ENCODE data around the gene CLEC1A.

CLEC1A gene

GRCh38 chr12:10073261-10073660, 25.5 kb downstream of the CLEC1A start:
- Histone ChIP-seq H3K23ac (ENCODE audit: low read length) (no peak overlapping the region), H3K27me3 (ENCODE audit: insufficient read depth, low read length) (no peaks in the 10 kb centered on the region), H3K79me2 (ENCODE audit: control insufficient read depth, insufficient read depth, low read length, poor library complexity) (no peaks in the 10 kb centered on the region), H3K9ac (ENCODE audit: low read length) (no peak overlapping the region), H3K36me3 (ENCODE audit: control insufficient read depth in 1 of 2, insufficient read depth in 2 of 2, low read length in 2 of 2) (peaks cover 0 to 3% of the 10 kb centered on the region in 2 experiments), H3K4me2 (ENCODE audit: low read length) (no peak overlapping the region), H2BK5ac (ENCODE audit: low read depth, low read length, poor library complexity) (no peak overlapping the region), H2AFZ (ENCODE audit: insufficient read depth, low read length, poor library complexity) (no peak overlapping the region), H3K4me1 (ENCODE audit: control insufficient read depth in 1 of 2, insufficient read depth in 2 of 2, low read length in 2 of 2) (peaks cover 0 to 4% of the 10 kb centered on the region in 2 experiments), H4K91ac (ENCODE audit: low read depth, low read length) (no peak overlapping the region), H2BK12ac (ENCODE audit: low read length) (no peak overlapping the region), H2AK5ac (ENCODE audit: low read length) (no peak overlapping the region), H3K9me3 (ENCODE audit: insufficient read depth, low read depth, low read length) (no peaks in the 10 kb centered on the region), H3K4me3 (ENCODE audit: low read depth, low read length) (no peak overlapping the region), H4K8ac (ENCODE audit: low read depth, low read length) (no peak overlapping the region), H2BK120ac (ENCODE audit: insufficient read depth, low read length, poor library complexity) (no peak overlapping the region), H4K12ac (ENCODE audit: low read depth, low read length) (no peak overlapping the region), H3K79me1 (ENCODE audit: low read length) (no peaks in the 10 kb centered on the region), H3K27ac (ENCODE audit: low read depth, low read length) (no peak overlapping the region), H3K14ac (ENCODE audit: low read length) (no peak overlapping the region), H3K18ac (ENCODE audit: low read length) (no peak overlapping the region), H3K4ac (ENCODE audit: low read depth, low read length) (no peak overlapping the region)
- no peak for DNase-seq
- WGBS (ENCODE audit: extremely low coverage, insufficient coverage, insufficient read length): no CpG with 5 or more reads among the region's 5 CpGs

DNA sequence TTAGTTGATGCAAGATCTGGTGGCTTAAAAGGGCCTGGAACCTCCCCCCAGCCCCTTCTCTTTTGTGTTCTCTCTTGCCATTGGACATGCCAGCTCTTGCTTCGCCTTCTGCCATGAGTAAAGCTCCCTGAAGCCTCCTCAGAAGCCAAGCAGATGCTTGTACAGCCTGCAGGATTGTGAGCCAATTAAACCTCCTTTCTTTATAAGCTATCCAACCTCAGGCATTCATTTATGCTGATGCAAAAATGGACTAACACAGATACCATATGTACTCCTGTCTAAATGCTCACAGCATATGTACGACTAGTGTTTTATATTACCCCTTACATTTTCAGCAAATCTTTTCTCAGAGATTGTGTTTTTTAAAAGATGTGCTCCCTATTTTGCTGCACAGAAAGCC, 26.7 kb downstream of the CLEC1A start:
- Histone ChIP-seq H4K8ac (ENCODE audit: low read depth, low read length) (no peak overlapping the region), H3K79me1 (ENCODE audit: low read length) (no peaks in the 10 kb centered on the region), H3K9ac (ENCODE audit: low read length) (no peak overlapping the region), H4K12ac (ENCODE audit: low read depth, low read length) (no peak overlapping the region), H3K23ac (ENCODE audit: low read length) (no peak overlapping the region), H3K18ac (ENCODE audit: low read length) (no peak overlapping the region), H2BK12ac (ENCODE audit: low read length) (no peak overlapping the region), H3K14ac (ENCODE audit: low read length) (no peak overlapping the region), H3K4me2 (ENCODE audit: low read length) (no peak overlapping the region), H3K9me3 (ENCODE audit: insufficient read depth, low read depth, low read length) (no peaks in the 10 kb centered on the region), H3K27me3 (ENCODE audit: insufficient read depth, low read length) (no peaks in the 10 kb centered on the region), H3K4me3 (ENCODE audit: low read depth, low read length) (no peak overlapping the region), H3K79me2 (ENCODE audit: control insufficient read depth, insufficient read depth, low read length, poor library complexity) (no peaks in the 10 kb centered on the region), H2BK5ac (ENCODE audit: low read depth, low read length, poor library complexity) (no peak overlapping the region), H3K27ac (ENCODE audit: low read depth, low read length) (no peak overlapping the region), H2AFZ (ENCODE audit: insufficient read depth, low read length, poor library complexity) (no peak overlapping the region), H3K36me3 (ENCODE audit: control insufficient read depth in 1 of 2, insufficient read depth in 2 of 2, low read length in 2 of 2) (peaks cover 0 to 3% of the 10 kb centered on the region in 2 experiments), H2BK120ac (ENCODE audit: insufficient read depth, low read length, poor library complexity) (no peak overlapping the region), H4K91ac (ENCODE audit: low read depth, low read length) (no peak overlapping the region), H3K4me1 (ENCODE audit: control insufficient read depth in 1 of 2, insufficient read depth in 2 of 2, low read length in 2 of 2) (peaks cover 0 to 4% of the 10 kb centered on the region in 2 experiments), H3K4ac (ENCODE audit: low read depth, low read length) (no peak overlapping the region), H2AK5ac (ENCODE audit: low read length) (no peak overlapping the region)
- WGBS (ENCODE audit: extremely low coverage, insufficient coverage, insufficient read length): no CpG with 5 or more reads among the region's 2 CpGs
- no peak for DNase-seq

DNA sequence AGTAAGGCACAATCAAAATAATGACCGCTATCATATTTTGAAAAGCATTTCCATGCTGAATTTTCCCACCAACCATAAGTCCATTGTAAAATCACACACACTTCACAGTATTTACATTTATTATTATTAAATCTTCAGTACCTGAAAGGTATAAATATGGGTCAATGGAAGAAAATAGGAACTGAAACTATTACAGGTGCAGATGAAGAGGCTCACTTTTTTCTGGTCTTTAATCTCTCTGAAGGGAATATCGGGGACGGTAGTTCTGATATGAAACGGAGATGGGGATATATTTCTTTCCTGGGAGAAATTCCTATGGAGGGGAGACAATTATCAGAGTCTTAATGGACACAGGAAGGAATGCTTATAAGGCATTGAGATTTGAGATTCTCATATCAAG, 28.4 kb downstream of the CLEC1A start:
- no peaks in the 10 kb centered on the region for H3K27me3 ChIP-seq (ENCODE audit: insufficient read depth, low read length)
- H3K9me3 ChIP-seq (ENCODE audit: insufficient read depth, low read depth, low read length): no peaks in the 10 kb centered on the region
- H3K4me1 ChIP-seq (ENCODE audit: control insufficient read depth in 1 of 2, insufficient read depth in 2 of 2, low read length in 2 of 2): peaks cover 0 to 4% of the 10 kb centered on the region in 2 experiments
- H4K12ac ChIP-seq (ENCODE audit: low read depth, low read length): no peak overlapping the region
- H4K91ac ChIP-seq (ENCODE audit: low read depth, low read length): no peak overlapping the region
- H3K4me3 ChIP-seq (ENCODE audit: low read depth, low read length): no peak overlapping the region
- no peak overlapping the region for H2BK120ac ChIP-seq (ENCODE audit: insufficient read depth, low read length, poor library complexity)
- H2BK12ac ChIP-seq (ENCODE audit: low read length): no peak overlapping the region
- no peak for DNase-seq
- H2BK5ac ChIP-seq (ENCODE audit: low read depth, low read length, poor library complexity): no peak overlapping the region
- H3K14ac ChIP-seq (ENCODE audit: low read length): no peak overlapping the region
- no peak overlapping the region for H3K4ac ChIP-seq (ENCODE audit: low read depth, low read length)
- H3K23ac ChIP-seq (ENCODE audit: low read length): no peak overlapping the region
- H3K79me1 ChIP-seq (ENCODE audit: low read length): no peaks in the 10 kb centered on the region
- H3K27ac ChIP-seq (ENCODE audit: low read depth, low read length): no peak overlapping the region
- no peak overlapping the region for H3K9ac ChIP-seq (ENCODE audit: low read length)
- no peak overlapping the region for H2AK5ac ChIP-seq (ENCODE audit: low read length)
- peaks cover 0 to 3% of the 10 kb centered on the region in 2 experiments for H3K36me3 ChIP-seq (ENCODE audit: control insufficient read depth in 1 of 2, insufficient read depth in 2 of 2, low read length in 2 of 2)
- H3K18ac ChIP-seq (ENCODE audit: low read length): no peak overlapping the region
- H3K4me2 ChIP-seq (ENCODE audit: low read length): no peak overlapping the region
- H2AFZ ChIP-seq (ENCODE audit: insufficient read depth, low read length, poor library complexity): no peak overlapping the region
- no peaks in the 10 kb centered on the region for H3K79me2 ChIP-seq (ENCODE audit: control insufficient read depth, insufficient read depth, low read length, poor library complexity)
- no CpG with 5 or more reads among the region's 4 CpGs for WGBS (ENCODE audit: extremely low coverage, insufficient coverage, insufficient read length)
- H4K8ac ChIP-seq (ENCODE audit: low read depth, low read length): no peak overlapping the region

GRCh38 chr12:10069976-10070375, 28.8 kb downstream of the CLEC1A start:
- Histone ChIP-seq H3K9ac (ENCODE audit: low read length) (no peak overlapping the region), H3K4me3 (ENCODE audit: low read depth, low read length) (no peak overlapping the region)
- no CpG with 5 or more reads among the region's 3 CpGs for WGBS (ENCODE audit: extremely low coverage, insufficient coverage, insufficient read length)

More at GRCh38 chr12:10069976-10070375, 28.8 kb downstream of the CLEC1A start:
- H4K8ac ChIP-seq (ENCODE audit: low read depth, low read length): no peak overlapping the region
- peaks cover 0 to 3% of the 10 kb centered on the region in 2 experiments for H3K36me3 ChIP-seq (ENCODE audit: control insufficient read depth in 1 of 2, insufficient read depth in 2 of 2, low read length in 2 of 2)
- H3K18ac ChIP-seq (ENCODE audit: low read length): no peak overlapping the region
- no peak overlapping the region for H4K12ac ChIP-seq (ENCODE audit: low read depth, low read length)
- no peak overlapping the region for H3K23ac ChIP-seq (ENCODE audit: low read length)
- H3K14ac ChIP-seq (ENCODE audit: low read length): no peak overlapping the region
- no peaks in the 10 kb centered on the region for H3K79me1 ChIP-seq (ENCODE audit: low read length)
- H2BK120ac ChIP-seq (ENCODE audit: insufficient read depth, low read length, poor library complexity): no peak overlapping the region
- no peak overlapping the region for H3K4ac ChIP-seq (ENCODE audit: low read depth, low read length)
- no peak for DNase-seq
- H3K79me2 ChIP-seq (ENCODE audit: control insufficient read depth, insufficient read depth, low read length, poor library complexity): no peaks in the 10 kb centered on the region
- H3K27ac ChIP-seq (ENCODE audit: low read depth, low read length): no peak overlapping the region
- peaks cover 0 to 4% of the 10 kb centered on the region in 2 experiments for H3K4me1 ChIP-seq (ENCODE audit: control insufficient read depth in 1 of 2, insufficient read depth in 2 of 2, low read length in 2 of 2)
- no peak overlapping the region for H2AK5ac ChIP-seq (ENCODE audit: low read length)
- no peaks in the 10 kb centered on the region for H3K9me3 ChIP-seq (ENCODE audit: insufficient read depth, low read depth, low read length)
- H3K4me2 ChIP-seq (ENCODE audit: low read length): no peak overlapping the region
- no peak overlapping the region for H2BK12ac ChIP-seq (ENCODE audit: low read length)
- no peak overlapping the region for H4K91ac ChIP-seq (ENCODE audit: low read depth, low read length)
- H2AFZ ChIP-seq (ENCODE audit: insufficient read depth, low read length, poor library complexity): no peak overlapping the region
- no peaks in the 10 kb centered on the region for H3K27me3 ChIP-seq (ENCODE audit: insufficient read depth, low read length)
- H2BK5ac ChIP-seq (ENCODE audit: low read depth, low read length, poor library complexity): no peak overlapping the region
